ENCODE measurements around the gene CTDP1.

- TF ChIP-seq POLR2AphosphoS5 (IDR thresholded peaks at IDR 0.05; ENCODE audit: borderline replicate concordance, low read depth, low read length), result no peak
- no peak for TF ChIP-seq EZH2 (IDR thresholded peaks at IDR 0.05)
- TF ChIP-seq FOXP2 (optimal IDR thresholded peaks at IDR 0.05; ENCODE audit: control extremely low read depth, extremely low read length, insufficient read depth), result no peak
These were observed 101.8 kb downstream of the CTDP1 start for GRCh38 chr18:79781331-79781941.
